ENCODE measurements around the gene DGKG.

The DGKG gene

DNA sequence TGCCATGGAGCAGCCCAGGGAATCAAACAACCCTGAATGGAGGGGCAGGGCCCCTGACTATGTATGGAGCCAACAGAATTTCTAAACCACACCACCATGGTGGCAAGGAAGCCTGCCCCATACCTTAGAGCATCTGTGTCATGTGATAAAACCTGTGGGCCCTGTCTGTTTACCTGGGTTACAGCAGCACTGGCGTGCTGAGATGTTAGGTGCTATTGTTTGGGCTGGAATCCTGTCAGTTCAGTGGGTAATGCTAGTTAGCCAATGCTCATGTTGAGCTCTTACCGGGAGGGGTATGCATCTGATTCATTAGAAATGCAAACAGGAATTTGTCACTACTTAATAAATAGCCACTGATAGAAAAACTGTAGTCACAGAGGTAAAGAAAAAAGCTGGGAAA lies 189.7 kb downstream of the DGKG start:
- H3K27me3 ChIP-seq (ENCODE audit: insufficient read depth, low read length, poor library complexity, severe bottlenecking), result no peaks in the 10 kb centered on the region
- H3K9me2 ChIP-seq (replicated peaks; ENCODE audit: low read depth, low read length), result no peaks in the 10 kb centered on the region
- H3K79me2 ChIP-seq (ENCODE audit: insufficient read depth, low read length), result no peaks in the 10 kb centered on the region
- no peak overlapping the region for H3K9ac ChIP-seq (ENCODE audit: low read depth, low read length, poor library complexity, severe bottlenecking)
- no peak overlapping the region for H2AFZ ChIP-seq (ENCODE audit: low read length)
- H3K9me3 ChIP-seq (ENCODE audit: insufficient read depth, low read depth, low read length), result no peaks in the 10 kb centered on the region
- no peaks in the 10 kb centered on the region for H3K36me3 ChIP-seq (ENCODE audit: insufficient read depth, low read length)
- H3F3A ChIP-seq (ENCODE audit: low read depth), result no peaks in the 10 kb centered on the region
- H3K4me2 ChIP-seq (ENCODE audit: low read depth, low read length, poor library complexity, severe bottlenecking), result no peak overlapping the region
- H4K20me1 ChIP-seq (ENCODE audit: insufficient read depth, low read length, poor library complexity, severe bottlenecking), result no peaks in the 10 kb centered on the region
- TF ChIP-seq EZH2phosphoT487 (IDR thresholded peaks at IDR 0.05; ENCODE audit: borderline replicate concordance), result no peak
- TF ChIP-seq, protein P1, sequence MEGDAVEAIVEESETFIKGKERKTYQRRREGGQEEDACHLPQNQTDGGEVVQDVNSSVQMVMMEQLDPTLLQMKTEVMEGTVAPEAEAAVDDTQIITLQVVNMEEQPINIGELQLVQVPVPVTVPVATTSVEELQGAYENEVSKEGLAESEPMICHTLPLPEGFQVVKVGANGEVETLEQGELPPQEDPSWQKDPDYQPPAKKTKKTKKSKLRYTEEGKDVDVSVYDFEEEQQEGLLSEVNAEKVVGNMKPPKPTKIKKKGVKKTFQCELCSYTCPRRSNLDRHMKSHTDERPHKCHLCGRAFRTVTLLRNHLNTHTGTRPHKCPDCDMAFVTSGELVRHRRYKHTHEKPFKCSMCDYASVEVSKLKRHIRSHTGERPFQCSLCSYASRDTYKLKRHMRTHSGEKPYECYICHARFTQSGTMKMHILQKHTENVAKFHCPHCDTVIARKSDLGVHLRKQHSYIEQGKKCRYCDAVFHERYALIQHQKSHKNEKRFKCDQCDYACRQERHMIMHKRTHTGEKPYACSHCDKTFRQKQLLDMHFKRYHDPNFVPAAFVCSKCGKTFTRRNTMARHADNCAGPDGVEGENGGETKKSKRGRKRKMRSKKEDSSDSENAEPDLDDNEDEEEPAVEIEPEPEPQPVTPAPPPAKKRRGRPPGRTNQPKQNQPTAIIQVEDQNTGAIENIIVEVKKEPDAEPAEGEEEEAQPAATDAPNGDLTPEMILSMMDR (conservative IDR thresholded peaks at IDR 0.05; ENCODE audit: low read length), result no peak
- peaks cover 8% of the 10 kb centered on the region for H3K4me1 ChIP-seq (ENCODE audit: insufficient read depth, low read length, poor library complexity, severe bottlenecking)
- H3K4me3 ChIP-seq (ENCODE audit: low read length, poor library complexity, severe bottlenecking), result no peak overlapping the region

DNA sequence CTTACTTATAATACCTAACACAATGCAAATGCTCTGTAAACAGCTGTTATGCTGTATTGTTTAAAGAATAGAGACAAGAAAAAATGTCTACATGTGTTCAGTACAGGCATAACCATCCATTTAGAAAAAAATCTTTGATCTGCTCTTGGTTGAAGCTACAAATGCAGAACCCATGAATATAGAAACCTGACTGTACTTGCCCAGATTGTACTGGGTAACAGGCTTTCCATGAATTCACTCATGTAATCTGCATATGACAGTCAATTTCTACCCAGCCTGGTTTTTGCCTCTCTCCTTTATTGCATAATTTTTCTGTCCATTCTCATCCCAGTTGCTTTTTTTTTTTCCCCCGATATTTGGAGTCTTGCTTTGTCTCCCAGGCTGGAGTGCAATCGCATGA lies 190.5 kb downstream of the DGKG start:
- no peaks in the 10 kb centered on the region for H3K27me3 ChIP-seq (ENCODE audit: insufficient read depth, low read length, poor library complexity, severe bottlenecking)
- H3K4me2 ChIP-seq (ENCODE audit: low read depth, low read length, poor library complexity, severe bottlenecking), result no peak overlapping the region
- no peaks in the 10 kb centered on the region for H3K79me2 ChIP-seq (ENCODE audit: insufficient read depth, low read length)
- H4K20me1 ChIP-seq (ENCODE audit: insufficient read depth, low read length, poor library complexity, severe bottlenecking), result no peaks in the 10 kb centered on the region
- no peaks in the 10 kb centered on the region for H3K9me3 ChIP-seq (ENCODE audit: insufficient read depth, low read depth, low read length)
- H3F3A ChIP-seq (ENCODE audit: low read depth), result no peaks in the 10 kb centered on the region
- TF ChIP-seq EZH2phosphoT487 (IDR thresholded peaks at IDR 0.05; ENCODE audit: borderline replicate concordance), result no peak
- TF ChIP-seq, protein P1 (conservative IDR thresholded peaks at IDR 0.05; ENCODE audit: low read length), result no peak
- no peak overlapping the region for H3K4me3 ChIP-seq (ENCODE audit: low read length, poor library complexity, severe bottlenecking)
- no peak overlapping the region for H3K9ac ChIP-seq (ENCODE audit: low read depth, low read length, poor library complexity, severe bottlenecking)
- no peak overlapping the region for H2AFZ ChIP-seq (ENCODE audit: low read length)
- H3K4me1 ChIP-seq (ENCODE audit: insufficient read depth, low read length, poor library complexity, severe bottlenecking), result peaks cover 8% of the 10 kb centered on the region
- no peaks in the 10 kb centered on the region for H3K36me3 ChIP-seq (ENCODE audit: insufficient read depth, low read length)
- no peaks in the 10 kb centered on the region for H3K9me2 ChIP-seq (replicated peaks; ENCODE audit: low read depth, low read length)

DNA sequence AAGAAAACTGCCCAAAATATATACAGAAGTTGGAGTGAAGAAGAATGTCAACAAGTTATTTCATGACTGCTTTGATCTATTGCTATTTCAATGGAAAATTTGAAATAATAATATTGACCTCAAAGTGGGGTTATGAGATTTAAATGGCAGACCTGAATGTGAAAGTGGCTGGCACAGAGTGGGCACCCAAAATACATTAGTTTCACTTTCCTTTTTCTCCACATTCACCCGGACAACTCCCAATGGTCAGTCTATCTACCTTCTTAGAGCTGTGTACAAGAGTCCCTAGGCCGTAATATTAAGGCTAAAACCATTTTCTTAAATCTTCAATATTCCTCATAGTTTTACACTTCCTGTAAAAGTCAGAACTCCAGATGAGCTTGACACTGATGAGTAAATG lies 191.5 kb downstream of the DGKG start:
- no peak overlapping the region for H3K4me3 ChIP-seq (ENCODE audit: low read length, poor library complexity, severe bottlenecking)
- no peak for TF ChIP-seq EZH2phosphoT487 (IDR thresholded peaks at IDR 0.05; ENCODE audit: borderline replicate concordance)
- TF ChIP-seq, protein P1 (conservative IDR thresholded peaks at IDR 0.05; ENCODE audit: low read length), result no peak
- no peaks in the 10 kb centered on the region for H3K9me2 ChIP-seq (replicated peaks; ENCODE audit: low read depth, low read length)
- no peaks in the 10 kb centered on the region for H3K9me3 ChIP-seq (ENCODE audit: insufficient read depth, low read depth, low read length)
- no peaks in the 10 kb centered on the region for H3K36me3 ChIP-seq (ENCODE audit: insufficient read depth, low read length)
- peaks cover 10% of the 10 kb centered on the region for H3K4me1 ChIP-seq (ENCODE audit: insufficient read depth, low read length, poor library complexity, severe bottlenecking)
- H3K27me3 ChIP-seq (ENCODE audit: insufficient read depth, low read length, poor library complexity, severe bottlenecking), result no peaks in the 10 kb centered on the region
- H3F3A ChIP-seq (ENCODE audit: low read depth), result no peaks in the 10 kb centered on the region
- no peak overlapping the region for H2AFZ ChIP-seq (ENCODE audit: low read length)
- H3K9ac ChIP-seq (ENCODE audit: low read depth, low read length, poor library complexity, severe bottlenecking), result no peak overlapping the region
- H3K79me2 ChIP-seq (ENCODE audit: insufficient read depth, low read length), result no peaks in the 10 kb centered on the region
- no peaks in the 10 kb centered on the region for H4K20me1 ChIP-seq (ENCODE audit: insufficient read depth, low read length, poor library complexity, severe bottlenecking)
- H3K4me2 ChIP-seq (ENCODE audit: low read depth, low read length, poor library complexity, severe bottlenecking), result no peak overlapping the region
